Activated CD4-positive, alpha-beta T cell treated with anti-CD3 and anti-CD28 coated beads, Interleukin-2, amount 50 U/mL, for 24 hours (primary cell): ENCODE data around the gene PDK2.

Experiments used
- DNase-seq, 2 donors: peaks; one replicate each; pipeline ENCODE4 v3.0.0-alpha.2; 2020; ENCODE audit warnings: low read depth in 1 of 2, low spot score in 1 of 2

Gene PDK2

DNA sequence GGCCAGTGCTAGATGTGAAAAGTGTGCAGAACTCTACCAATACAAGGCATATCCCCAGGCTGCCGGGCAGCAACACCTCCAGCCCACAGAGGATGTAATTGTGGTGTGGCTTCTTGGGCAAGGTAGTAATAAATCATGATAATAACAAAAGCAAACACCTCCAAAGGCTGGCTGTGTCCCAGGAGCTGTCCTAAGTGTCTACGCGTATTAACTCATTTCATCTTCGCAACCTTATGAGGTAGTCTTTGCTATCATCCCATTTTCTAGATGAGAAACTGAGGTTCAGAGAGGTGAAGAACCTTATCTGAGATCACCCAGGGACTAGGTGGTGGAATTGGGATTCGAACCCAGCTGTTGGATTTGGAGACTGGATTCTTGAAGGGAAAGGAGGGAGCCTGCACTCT lies 5.3 kb downstream of the PDK2 start:
- DNase-seq = no peak

DNA sequence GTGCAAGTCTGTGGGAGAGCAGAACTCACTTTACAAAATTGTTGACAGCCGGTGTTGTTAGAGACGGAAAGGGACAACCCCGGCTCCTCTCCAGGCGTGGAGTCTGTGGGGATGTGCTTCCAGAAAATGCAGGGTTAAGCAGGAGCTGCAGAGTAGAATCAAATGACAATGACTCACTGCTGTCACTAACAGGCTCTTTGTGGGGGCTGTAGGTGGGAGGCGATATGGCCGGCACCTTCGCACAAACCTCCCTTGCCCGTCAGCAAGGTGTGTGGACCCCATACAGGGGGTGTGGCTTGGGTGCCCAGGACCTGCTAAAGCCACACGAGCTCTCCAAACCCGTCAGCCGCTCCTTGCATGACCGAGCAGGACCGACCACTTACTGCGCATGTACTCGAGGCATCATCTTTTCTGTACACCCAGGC lies 5.8 kb downstream of the PDK2 start:
- DNase-seq = no peak

DNA sequence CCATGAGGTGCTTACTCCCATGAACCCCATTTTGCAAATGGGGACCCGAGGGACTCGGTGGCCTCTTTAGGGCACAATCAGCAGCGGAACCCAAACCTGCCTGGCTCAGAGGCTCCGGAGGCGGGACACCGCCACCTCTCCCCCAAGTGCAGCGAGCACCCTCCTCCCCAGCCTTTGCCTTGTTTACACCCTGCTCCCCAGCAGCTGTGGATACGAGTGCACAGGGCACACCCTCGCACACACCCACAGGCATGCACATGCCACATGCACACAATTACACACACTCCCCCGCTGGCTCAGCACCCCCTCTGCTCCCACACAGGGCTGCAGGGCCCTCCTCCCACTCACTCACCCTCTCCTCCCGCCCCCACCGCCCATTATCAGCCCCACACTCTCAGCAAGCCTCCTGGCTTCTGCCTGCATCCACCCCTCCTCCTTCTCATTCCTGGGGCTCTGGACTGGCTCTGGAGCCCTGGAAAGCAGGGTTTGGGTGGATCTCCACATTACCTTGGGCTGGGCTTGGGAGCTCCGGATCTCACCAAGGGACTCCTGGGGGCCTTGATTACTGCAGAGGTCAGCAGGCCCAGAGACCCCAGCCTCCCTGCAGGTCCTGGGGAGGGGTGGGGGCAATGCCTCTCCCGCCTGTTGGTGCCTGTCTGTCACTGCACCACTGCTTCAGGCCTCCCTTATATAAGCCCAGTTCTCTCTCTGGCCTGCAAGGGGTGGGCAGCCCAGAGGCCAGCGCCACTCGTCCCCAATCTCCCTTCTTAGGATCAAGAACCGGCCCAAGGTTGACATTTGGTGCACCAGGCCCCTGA lies 6.4 kb downstream of the PDK2 start:
- no peak for DNase-seq

DNA sequence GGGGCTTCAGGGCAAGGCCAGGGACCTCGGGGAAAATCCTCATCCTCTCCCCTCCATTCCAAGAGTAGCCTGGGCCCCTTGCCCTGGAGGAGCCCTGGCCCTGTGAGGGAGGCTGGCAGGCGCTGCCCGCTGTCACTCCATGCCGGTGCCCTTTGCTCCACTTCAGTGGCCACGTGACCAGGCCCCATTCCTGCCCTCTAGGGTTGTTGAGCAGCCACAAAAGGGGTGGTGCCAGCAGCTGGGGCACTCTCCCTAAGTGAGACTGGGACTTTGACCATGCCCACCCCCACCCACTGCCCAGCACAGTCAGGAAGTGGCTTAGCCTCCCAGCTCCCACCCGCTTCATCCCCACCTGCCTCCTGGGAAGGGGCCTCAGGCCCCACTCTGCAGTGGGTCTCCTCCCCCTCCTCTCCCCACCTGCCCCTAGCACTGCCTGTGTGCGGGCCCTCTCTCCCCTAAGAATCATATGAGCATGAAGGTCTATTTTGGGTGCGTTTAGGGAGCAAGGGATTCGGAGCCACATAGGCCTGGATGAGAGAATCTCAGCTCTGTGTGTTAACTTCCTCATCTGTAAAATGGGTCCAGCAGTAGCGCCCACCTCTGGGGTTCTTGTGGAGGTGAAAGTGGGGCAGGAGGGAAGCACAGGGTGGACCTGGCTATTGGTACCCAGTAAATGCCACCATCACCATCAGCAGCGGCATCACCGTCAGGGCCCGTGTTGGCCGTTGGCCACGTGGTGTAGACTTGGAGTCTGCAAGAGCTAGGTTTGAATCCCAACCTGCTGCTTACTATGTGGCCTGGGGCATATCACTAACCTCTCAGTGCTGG lies 7.2 kb downstream of the PDK2 start:
- DNase-seq = no peak

DNA sequence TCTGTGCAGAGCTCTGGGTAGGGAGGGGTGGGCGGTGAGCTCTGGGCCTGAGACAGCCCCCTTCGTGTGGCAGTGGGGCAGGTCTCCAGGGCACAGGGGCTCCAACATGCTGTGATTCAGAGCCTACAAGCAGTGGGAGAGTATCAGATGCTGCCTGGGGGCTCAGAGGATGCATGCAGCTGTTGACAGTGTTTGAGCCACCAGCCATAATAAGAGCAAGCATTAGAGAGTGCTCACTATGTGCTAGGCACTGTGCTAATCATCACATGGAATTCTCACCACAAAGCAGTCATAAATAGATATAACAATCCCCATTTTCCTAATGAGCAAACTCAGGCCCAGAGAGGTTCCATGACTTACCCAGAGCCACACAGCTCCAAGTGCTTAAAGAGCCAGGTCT lies 8.1 kb downstream of the PDK2 start:
- no peak for DNase-seq

DNA sequence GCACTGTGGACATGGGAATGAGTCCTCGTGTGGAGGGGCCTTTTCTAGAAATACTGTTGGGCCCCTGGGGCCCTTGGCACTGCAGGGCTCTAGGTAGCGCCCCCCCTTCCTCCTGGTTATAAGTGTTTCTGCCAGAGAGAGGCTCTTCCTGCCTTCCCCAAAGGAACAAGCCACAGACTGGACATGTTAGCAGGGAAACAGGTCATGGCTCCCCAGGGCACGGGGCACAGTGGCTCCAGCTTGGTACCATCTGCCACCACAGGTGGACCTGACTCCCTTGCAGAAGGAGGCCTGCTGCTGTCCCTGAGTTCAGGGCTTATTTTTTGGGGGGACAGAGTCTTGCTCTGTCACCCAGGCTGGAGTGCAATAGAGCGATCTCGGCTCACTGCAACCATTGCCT lies 8.8 kb downstream of the PDK2 start:
- DNase-seq = no peak

DNA sequence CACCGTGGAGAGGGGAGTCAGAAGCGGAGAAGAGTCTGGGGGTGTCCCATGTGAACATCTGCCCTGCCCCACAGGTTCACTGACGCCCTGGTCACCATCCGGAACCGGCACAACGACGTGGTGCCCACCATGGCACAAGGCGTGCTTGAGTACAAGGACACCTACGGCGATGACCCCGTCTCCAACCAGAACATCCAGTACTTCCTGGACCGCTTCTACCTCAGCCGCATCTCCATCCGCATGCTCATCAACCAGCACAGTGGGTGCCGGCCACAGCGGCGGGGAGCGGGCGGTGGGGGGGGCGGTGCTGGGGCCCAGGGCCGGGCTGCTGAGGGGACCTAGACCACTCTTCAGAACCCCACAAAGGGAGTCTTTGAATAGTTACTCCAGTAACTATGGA lies 10.7 kb downstream of the PDK2 start:
- no peak for DNase-seq

DNA sequence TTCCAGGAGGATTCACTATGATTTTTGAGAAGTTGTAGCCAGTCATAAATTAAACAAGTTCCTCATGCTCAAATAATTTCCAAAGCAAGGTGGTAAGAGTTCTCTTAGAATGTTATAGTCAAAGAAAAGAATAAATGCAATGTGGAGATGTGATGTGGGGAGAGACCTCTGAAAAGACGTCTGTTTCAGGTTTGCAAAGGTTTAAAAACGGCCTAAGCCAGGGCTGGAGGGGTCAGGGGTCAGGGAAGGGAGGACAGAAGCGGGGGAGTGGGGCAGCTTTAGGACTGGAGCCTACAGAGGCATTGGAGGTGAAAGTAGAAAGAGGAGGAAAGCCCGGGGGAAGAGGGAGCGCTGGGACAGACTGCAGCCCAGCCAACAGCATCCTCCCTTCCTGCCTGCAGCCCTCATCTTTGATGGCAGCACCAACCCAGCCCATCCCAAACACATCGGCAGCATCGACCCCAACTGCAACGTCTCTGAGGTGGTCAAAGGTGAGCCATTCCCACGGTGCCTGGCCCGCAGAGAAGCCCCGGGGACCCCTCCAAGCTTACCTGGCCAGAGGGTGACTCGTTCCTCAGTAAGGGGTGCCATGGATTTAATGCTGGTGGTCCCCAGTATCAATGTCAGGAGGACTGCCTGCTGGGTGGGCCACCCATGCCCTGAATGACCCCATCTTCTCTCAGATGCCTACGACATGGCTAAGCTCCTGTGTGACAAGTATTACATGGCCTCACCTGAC lies 11.4 kb downstream of the PDK2 start:
- no peak for DNase-seq

DNA sequence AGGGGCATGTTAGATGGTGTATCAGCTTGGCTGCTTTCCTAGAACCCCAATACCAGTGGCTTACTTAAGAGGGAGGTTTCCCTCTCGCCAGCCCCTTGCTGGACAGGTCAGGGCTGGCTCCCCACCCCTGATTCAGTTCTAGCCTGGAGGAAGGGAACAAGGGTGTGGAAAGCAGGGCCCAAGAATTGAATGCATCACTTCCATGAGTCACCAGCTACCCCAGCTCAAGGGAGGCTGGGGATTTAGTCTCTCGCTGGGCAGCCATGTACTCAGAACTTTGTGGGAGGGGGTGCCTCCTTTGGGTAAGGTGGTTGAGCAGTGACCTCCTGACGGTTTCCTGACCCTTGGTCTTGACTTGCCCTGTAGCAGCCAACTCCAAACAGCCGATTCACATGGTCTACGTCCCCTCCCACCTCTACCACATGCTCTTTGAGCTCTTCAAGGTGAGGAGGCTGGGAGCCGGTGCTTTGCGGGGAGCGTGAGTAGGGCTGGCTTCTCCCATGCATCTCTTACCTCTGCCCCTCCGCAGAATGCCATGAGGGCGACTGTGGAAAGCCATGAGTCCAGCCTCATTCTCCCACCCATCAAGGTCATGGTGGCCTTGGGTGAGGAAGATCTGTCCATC lies 12.8 kb downstream of the PDK2 start:
- DNase-seq = no peak

DNA sequence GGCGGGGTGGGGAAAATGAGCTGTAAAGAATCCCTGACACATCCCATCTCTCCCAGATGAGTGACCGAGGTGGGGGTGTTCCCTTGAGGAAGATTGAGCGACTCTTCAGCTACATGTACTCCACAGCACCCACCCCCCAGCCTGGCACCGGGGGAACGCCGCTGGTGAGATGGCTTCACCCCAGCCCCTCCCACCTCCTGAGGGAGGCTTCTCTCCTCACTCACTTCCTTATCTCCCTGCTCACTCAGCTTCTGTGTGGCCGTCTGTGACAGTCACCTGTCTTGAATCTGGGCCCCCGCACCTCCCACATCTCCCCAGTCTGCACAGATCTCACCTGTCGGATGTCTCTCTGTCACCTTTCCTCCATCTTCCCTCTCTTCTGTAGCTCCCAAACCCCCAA lies 13.4 kb downstream of the PDK2 start:
- no peak for DNase-seq

DNA sequence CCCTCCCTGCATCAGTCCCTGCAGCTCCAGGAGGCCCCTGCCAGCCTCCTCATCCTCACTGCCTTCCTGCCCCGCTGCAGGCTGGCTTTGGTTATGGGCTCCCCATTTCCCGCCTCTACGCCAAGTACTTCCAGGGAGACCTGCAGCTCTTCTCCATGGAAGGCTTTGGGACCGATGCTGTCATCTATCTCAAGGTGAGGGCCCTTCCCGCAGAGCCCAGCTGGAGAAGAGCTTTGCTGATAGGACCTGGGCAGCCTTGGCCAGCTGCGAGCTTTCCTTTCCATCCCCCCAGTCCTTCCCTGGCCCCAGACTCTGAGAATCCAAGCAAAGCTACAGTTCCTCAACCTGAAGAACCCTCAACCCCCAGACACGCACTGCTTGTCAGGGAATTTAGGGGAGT lies 14.1 kb downstream of the PDK2 start:
- no peak for DNase-seq

DNA sequence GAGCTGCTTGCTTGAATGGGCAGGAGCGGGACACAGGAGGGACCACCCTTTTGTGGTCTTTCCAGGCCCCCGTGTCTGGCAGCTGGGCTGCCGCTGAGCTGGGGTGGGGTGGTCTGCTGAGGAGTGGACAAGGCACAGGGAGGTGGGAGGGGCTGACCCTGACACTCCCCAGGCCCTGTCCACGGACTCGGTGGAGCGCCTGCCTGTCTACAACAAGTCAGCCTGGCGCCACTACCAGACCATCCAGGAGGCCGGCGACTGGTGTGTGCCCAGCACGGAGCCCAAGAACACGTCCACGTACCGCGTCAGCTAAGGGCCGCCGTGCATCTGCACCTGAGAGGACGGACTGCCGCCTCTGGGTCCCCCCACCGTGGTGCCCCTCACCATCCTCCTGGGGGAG lies 14.6 kb downstream of the PDK2 start:
- no peak for DNase-seq

DNA sequence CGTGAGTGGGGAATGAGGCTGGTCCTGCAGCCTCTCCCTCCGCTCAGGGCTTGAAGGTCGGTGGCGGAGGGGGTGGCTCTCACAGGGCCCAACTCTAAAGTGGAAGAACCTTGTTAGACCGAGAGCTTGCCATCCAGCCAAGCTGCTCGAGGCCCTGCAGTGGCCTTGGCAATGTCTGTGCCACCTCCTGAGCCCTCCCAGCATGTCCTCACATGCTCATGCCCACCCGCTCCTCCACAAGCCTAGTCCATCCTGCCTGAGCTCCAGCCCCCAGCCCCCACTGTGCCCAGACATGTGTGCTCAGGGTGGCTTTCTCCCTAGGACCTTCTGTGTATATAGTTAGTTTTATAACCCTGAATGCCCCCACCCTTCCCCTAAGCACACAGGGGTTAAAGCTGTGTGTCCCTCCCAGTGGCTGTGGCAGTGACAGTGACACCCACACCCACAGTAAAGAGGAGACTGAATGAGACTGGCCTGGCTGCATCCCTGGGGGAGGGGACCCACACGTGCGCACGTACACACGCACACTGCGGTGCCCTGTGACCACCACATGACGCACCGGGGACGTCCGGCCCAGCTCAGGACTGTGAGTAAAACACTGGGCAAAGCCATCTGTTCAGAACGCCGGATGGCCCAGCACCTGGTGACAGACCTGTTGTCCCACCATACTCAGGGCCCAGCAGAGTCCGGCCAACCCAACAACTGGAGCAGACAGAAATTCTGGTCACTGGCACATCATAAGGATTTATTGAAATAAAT lies 15.6 kb downstream of the PDK2 start:
- no peak for DNase-seq

DNA sequence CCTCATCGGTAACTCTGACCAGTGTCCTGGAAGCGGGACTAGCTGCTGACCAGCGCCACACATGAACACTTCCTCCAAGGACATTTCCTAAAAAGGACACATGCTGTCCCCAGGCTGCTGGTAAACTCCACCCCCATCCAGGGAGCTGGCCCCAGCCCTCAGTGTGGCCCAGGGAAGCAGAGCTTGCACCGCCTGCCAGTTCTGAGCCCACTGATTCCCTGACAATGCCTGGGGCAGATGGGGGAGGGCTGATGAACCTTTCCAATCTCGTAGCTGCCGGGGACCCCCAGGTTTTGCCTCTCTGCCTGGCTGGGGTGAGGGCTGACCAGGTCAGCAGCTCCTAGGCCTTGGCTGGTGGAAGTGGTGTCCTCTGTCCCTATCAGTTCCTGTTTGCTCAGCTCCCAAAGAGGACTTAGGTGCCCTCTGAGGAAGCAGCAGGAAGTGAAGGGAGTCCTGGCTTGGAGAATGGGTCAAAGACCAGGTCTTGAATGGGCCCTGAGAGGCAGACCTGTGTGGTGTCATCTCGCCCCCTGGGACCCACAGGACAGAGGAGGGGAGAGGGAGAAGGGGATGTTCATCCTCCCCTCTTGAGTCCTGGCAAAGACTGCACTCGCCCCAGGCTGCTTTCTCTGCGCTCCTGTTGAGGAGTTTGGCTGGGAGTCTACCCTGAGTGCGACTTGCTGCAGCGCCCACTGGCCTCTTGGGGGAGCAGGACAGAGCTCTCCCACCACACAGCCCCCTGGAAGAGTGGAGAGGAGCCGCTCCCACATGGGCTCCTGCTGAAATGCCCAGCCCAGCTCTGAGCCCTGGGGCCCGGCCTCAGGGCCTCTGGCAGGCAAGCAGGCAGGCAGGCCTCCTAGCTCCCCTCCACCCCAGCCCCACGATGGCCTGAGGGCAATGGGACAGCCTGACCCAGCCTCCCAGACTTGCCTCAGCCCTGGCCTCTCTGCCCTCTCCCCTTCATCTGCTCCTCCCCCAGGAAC lies 16.8 kb downstream of the PDK2 start:
- no peak for DNase-seq

DNA sequence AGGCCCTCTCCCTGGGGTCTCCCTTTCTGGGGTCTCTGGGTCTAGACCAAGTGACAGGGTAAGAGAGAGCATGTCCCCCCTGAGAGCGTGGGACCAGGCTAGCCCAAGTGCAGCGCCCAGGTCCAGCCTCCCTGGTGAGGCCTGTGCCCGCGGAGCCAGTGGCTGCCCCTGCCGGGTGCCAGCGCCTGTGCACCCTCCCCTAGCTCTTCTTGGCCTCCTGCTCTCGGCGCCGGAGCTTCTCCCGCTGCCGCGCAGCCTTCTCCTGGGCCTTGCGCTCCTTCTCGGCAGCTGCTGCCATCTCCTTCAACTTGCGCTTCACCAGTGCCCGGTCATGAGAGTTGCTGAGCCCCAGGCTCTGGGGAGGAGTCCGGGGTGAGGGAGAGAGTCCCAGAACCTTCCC lies 17.5 kb downstream of the PDK2 start:
- no peak for DNase-seq

DNA sequence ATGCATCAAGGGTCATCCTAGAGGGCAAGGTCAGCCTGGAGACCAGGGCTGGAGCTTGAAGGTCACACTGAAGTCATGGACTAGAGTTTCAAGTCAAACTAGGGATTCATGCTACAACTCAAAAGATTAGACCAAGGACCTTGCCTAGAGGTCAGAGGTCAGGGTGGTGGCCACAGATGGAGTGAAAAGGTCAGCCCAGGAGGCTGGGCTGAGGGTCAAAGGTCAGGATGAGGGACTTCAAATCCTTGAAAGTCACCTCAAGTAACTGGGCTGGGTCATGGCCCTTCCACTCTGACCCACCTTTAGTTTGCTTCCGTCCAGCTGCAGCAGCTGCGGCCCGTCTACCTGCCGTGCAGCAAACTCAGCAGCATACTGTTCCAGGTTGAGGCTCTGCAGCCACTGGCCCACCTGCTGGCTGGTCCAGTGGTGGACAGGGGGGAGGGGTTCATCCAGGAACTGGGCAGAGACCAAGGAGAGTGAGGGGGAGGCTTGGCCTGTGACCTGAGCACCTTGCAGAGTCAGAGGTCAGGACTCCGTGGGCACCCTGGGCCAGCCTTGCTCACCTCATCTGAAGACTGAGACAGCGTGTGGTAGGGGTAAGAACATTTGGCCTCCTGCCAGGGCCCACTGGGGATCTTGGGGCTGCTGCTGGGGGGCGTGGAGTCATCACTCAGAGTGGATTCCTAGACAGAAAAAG lies 18.6 kb downstream of the PDK2 start:
- no peak for DNase-seq

DNA sequence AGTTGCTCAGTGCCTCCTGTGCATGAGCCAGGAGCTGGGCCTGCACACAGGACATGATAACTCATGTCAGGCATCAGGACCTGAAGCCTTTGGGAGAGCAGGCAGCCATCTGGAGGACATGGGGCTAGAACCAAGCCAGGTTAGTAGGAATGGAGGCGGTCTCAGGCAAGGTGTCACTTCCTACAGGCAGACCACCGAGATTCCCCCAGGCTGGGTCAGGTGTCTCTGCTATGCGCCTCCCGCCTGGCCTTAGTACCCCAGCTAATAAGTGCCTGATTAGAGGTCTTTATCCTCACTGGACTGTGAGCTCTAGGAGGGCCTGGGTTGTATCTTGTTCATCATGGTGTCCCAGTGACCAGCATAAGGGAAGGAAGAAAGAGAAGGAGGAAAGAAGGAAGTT lies 19.2 kb downstream of the PDK2 start:
- no peak for DNase-seq

DNA sequence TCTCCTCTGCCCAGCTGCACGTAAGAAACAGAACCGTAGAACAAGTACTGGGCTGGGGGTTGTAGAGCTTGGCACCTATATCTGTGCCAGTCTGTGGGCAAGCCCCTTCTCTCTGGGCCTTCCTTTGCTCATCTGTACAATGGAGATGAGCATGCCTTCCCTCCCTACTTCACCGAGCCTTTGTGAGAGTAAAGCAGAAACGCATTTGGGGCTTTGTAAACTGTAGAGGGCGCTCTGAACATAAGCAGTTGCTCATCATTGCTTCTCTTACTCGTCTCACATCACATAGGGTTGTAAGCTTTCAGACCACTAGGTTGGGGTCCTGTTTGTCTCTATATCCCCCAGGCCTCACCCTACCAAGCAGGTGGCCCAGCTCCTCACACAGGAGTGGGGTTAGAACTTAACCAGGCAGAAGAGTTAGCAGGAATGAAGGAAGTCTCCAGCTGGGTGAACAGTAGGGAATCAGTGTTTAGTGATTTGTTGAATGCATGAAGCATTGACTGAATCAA lies 19.8 kb downstream of the PDK2 start:
- no peak for DNase-seq

DNA sequence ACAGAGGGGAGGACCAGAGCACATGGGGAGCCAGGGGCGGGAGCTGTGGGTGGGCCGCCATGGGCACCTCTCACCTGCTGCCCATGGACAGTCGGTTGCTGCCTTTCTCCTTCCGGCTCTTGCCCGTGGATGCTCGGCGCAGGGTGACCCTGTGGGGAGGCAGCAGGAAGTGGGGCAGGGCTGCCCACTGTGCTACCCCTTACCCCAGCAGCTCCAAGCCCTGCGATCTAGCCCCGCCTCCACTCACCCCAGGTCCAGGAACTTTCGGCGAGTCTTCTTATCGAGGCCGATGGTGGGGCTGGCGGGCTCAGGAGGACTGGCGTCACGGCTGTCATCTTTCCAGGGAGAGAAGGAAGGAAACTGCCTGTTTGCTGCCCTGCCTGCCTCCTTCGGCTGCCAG lies 20.6 kb downstream of the PDK2 start:
- DNase-seq = no peak
